ENCODE data around the gene CALML6. TPM values are rescaled to one million over a fixed set of nuclear protein-coding genes. Genes with fewer than 3 reads are reported as not detected.
A peak's percentile ranks its signal among the peaks of the same experiment; 100 is the strongest.

Gene CALML6
- total and polyA plus RNA-seq, 10 of the 15 experiments (the other 5 are each of a cell fraction or from before 2014, with no cell fraction given), result 0.07 to 1.3 (median 0.21) TPM; not detected in 5

- TF ChIP-seq MLLT1 (IDR thresholded peaks at IDR 0.05) (no peak), CEBPB (IDR thresholded peaks at IDR 0.05; ENCODE audit: borderline replicate concordance in 1 of 2, low read depth in 2 of 2, low read length in 2 of 2) (no peak), EZH2 (IDR thresholded peaks at IDR 0.05; ENCODE audit: borderline replicate concordance, control insufficient read depth, low read depth, low read length) (no peak), CBFB (IDR thresholded peaks at IDR 0.05; ENCODE audit: low read depth) (no peak), NFXL1 (IDR thresholded peaks at IDR 0.05; ENCODE audit: borderline replicate concordance) (no peak), IKZF2 (IDR thresholded peaks at IDR 0.05) (0 out of 4 replicates have a peak, but pooled peaks of 1 of the 2 experiments have one; percentile 19), ATF7 (IDR thresholded peaks at IDR 0.05; ENCODE audit: low read depth) (no peak), ASH2L (IDR thresholded peaks at IDR 0.05; ENCODE audit: borderline replicate concordance, low read depth) (no peak), BCL11A (IDR thresholded peaks at IDR 0.05; ENCODE audit: low read depth, low read length) (no peak), MXI1 (IDR thresholded peaks at IDR 0.05; ENCODE audit: low read depth, low read length) (0 out of 2 replicates have a peak, but pooled peaks have one; percentile 26)
- TF ChIP-seq, protein P1, sequence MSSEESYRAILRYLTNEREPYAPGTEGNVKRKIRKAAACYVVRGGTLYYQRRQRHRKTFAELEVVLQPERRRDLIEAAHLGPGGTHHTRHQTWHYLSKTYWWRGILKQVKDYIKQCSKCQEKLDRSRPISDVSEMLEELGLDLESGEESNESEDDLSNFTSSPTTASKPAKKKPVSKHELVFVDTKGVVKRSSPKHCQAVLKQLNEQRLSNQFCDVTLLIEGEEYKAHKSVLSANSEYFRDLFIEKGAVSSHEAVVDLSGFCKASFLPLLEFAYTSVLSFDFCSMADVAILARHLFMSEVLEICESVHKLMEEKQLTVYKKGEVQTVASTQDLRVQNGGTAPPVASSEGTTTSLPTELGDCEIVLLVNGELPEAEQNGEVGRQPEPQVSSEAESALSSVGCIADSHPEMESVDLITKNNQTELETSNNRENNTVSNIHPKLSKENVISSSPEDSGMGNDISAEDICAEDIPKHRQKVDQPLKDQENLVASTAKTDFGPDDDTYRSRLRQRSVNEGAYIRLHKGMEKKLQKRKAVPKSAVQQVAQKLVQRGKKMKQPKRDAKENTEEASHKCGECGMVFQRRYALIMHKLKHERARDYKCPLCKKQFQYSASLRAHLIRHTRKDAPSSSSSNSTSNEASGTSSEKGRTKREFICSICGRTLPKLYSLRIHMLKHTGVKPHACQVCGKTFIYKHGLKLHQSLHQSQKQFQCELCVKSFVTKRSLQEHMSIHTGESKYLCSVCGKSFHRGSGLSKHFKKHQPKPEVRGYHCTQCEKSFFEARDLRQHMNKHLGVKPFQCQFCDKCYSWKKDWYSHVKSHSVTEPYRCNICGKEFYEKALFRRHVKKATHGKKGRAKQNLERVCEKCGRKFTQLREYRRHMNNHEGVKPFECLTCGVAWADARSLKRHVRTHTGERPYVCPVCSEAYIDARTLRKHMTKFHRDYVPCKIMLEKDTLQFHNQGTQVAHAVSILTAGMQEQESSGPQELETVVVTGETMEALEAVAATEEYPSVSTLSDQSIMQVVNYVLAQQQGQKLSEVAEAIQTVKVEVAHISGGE (CRISPR knock-in tag; IDR thresholded peaks at IDR 0.05), result no peak
- TF ChIP-seq, protein P2, sequence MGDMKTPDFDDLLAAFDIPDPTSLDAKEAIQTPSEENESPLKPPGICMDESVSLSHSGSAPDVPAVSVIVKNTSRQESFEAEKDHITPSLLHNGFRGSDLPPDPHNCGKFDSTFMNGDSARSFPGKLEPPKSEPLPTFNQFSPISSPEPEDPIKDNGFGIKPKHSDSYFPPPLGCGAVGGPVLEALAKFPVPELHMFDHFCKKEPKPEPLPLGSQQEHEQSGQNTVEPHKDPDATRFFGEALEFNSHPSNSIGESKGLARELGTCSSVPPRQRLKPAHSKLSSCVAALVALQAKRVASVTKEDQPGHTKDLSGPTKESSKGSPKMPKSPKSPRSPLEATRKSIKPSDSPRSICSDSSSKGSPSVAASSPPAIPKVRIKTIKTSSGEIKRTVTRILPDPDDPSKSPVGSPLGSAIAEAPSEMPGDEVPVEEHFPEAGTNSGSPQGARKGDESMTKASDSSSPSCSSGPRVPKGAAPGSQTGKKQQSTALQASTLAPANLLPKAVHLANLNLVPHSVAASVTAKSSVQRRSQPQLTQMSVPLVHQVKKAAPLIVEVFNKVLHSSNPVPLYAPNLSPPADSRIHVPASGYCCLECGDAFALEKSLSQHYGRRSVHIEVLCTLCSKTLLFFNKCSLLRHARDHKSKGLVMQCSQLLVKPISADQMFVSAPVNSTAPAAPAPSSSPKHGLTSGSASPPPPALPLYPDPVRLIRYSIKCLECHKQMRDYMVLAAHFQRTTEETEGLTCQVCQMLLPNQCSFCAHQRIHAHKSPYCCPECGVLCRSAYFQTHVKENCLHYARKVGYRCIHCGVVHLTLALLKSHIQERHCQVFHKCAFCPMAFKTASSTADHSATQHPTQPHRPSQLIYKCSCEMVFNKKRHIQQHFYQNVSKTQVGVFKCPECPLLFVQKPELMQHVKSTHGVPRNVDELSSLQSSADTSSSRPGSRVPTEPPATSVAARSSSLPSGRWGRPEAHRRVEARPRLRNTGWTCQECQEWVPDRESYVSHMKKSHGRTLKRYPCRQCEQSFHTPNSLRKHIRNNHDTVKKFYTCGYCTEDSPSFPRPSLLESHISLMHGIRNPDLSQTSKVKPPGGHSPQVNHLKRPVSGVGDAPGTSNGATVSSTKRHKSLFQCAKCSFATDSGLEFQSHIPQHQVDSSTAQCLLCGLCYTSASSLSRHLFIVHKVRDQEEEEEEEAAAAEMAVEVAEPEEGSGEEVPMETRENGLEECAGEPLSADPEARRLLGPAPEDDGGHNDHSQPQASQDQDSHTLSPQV (IDR thresholded peaks at IDR 0.05), result no peak
- TF ChIP-seq, protein P3, sequence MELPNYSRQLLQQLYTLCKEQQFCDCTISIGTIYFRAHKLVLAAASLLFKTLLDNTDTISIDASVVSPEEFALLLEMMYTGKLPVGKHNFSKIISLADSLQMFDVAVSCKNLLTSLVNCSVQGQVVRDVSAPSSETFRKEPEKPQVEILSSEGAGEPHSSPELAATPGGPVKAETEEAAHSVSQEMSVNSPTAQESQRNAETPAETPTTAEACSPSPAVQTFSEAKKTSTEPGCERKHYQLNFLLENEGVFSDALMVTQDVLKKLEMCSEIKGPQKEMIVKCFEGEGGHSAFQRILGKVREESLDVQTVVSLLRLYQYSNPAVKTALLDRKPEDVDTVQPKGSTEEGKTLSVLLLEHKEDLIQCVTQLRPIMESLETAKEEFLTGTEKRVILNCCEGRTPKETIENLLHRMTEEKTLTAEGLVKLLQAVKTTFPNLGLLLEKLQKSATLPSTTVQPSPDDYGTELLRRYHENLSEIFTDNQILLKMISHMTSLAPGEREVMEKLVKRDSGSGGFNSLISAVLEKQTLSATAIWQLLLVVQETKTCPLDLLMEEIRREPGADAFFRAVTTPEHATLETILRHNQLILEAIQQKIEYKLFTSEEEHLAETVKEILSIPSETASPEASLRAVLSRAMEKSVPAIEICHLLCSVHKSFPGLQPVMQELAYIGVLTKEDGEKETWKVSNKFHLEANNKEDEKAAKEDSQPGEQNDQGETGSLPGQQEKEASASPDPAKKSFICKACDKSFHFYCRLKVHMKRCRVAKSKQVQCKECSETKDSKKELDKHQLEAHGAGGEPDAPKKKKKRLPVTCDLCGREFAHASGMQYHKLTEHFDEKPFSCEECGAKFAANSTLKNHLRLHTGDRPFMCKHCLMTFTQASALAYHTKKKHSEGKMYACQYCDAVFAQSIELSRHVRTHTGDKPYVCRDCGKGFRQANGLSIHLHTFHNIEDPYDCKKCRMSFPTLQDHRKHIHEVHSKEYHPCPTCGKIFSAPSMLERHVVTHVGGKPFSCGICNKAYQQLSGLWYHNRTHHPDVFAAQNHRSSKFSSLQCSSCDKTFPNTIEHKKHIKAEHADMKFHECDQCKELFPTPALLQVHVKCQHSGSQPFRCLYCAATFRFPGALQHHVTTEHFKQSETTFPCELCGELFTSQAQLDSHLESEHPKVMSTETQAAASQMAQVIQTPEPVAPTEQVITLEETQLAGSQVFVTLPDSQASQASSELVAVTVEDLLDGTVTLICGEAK (IDR thresholded peaks at IDR 0.05; ENCODE audit: borderline replicate concordance), result no peak
- TF ChIP-seq, protein P4, sequence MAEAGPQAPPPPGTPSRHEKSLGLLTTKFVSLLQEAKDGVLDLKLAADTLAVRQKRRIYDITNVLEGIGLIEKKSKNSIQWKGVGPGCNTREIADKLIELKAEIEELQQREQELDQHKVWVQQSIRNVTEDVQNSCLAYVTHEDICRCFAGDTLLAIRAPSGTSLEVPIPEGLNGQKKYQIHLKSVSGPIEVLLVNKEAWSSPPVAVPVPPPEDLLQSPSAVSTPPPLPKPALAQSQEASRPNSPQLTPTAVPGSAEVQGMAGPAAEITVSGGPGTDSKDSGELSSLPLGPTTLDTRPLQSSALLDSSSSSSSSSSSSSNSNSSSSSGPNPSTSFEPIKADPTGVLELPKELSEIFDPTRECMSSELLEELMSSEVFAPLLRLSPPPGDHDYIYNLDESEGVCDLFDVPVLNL (IDR thresholded peaks at IDR 0.05; ENCODE audit: low read depth, low read length), result no peak
Observed at GRCh38 chr1:1889847-1890505, 25.1 kb upstream of the CALML6 start (continued).

All from GM12878 (cell line).